Parathyroid adenoma (tissue), 2 donors: ENCODE measurements around the gene DBF4.
"Not testable (repeated sequence)": the region's sequence is repeated elsewhere in the genome, so short reads cannot be mapped to it uniquely, and the experiment has no call there.

Source experiments
- H2AFZ ChIP-seq: fragments of 300-600 bp; sonication (generic); one replicate; pipeline ENCODE4 v1.7.0; 2017; ENCODE audit warnings: antibody characterized with exemption, mild to moderate bottlenecking
- H3K27ac ChIP-seq: fragments of 300-600 bp; sonication (generic); one replicate; pipeline ENCODE4 v1.7.0; 2017
- H3K27me3 ChIP-seq: fragments of 300-600 bp; sonication (generic); one replicate; pipeline ENCODE4 v1.7.0; 2017; ENCODE audit warnings: low read length; ENCODE audit not compliant: control insufficient read depth, insufficient read depth
- H3K36me3 ChIP-seq: fragments of 300-600 bp; sonication (generic); one replicate; pipeline ENCODE4 v1.7.0; 2017; ENCODE audit warnings: low read length; ENCODE audit not compliant: control insufficient read depth, insufficient read depth
- H3K4me1 ChIP-seq: fragments of 300-600 bp; sonication (generic); one replicate; pipeline ENCODE4 v1.7.0; 2017; ENCODE audit warnings: control low read depth
- H3K4me2 ChIP-seq: fragments of 300-600 bp; sonication (generic); one replicate; pipeline ENCODE4 v1.7.0; 2017; ENCODE audit warnings: low read length
- H3K4me3 ChIP-seq: fragments of 300-600 bp; sonication (generic); one replicate; pipeline ENCODE4 v1.7.0; 2017; ENCODE audit warnings: low read depth, low read length
- H3K79me2 ChIP-seq: fragments of 300-600 bp; sonication (generic); one replicate; pipeline ENCODE4 v1.7.0; 2017; ENCODE audit warnings: control low read depth
- H3K9ac ChIP-seq: fragments of 300-600 bp; sonication (generic); one replicate; pipeline ENCODE4 v1.7.0; 2017; ENCODE audit warnings: mild to moderate bottlenecking
- H3K9me3 ChIP-seq: fragments of 300-600 bp; sonication (generic); one replicate; pipeline ENCODE4 v1.7.0; 2017; ENCODE audit warnings: low read length; ENCODE audit not compliant: control insufficient read depth
- TF ChIP-seq, protein P1 (sequence below): fragments of 300-600 bp; sonication (generic); IDR thresholded peaks from one replicate; pipeline ENCODE4 v1.7.0; 2017; ENCODE audit warnings: antibody characterized with exemption, mild to moderate bottlenecking
- donor health status: primary hyperparathyroidism.

The DBF4 gene

DNA sequence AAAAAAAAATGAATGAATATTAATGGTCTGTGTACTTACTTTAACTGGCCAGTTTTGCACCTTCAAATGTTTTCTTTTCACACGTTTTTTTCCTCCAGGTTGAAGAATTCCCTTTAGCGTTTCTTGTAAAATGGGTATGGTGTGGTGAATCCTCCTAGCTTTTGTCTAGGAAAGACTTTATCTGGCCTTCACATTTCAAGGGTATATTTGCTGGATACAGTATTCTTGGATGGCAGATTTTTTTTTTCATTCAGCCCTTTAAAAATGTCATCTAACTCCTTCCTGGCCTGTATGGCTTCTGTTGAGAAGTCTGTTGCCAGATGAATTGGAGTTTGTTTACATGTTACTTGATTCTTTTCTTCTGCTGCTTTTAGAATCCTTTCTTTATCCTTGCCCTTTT lies 10.2 kb upstream of the DBF4 start:
- H3K9me3 ChIP-seq, result no peaks in the 10 kb centered on the region
- no peaks in the 10 kb centered on the region for H3K4me1 ChIP-seq
- H3K27me3 ChIP-seq, result no peaks in the 10 kb centered on the region
- TF ChIP-seq, protein P1, sequence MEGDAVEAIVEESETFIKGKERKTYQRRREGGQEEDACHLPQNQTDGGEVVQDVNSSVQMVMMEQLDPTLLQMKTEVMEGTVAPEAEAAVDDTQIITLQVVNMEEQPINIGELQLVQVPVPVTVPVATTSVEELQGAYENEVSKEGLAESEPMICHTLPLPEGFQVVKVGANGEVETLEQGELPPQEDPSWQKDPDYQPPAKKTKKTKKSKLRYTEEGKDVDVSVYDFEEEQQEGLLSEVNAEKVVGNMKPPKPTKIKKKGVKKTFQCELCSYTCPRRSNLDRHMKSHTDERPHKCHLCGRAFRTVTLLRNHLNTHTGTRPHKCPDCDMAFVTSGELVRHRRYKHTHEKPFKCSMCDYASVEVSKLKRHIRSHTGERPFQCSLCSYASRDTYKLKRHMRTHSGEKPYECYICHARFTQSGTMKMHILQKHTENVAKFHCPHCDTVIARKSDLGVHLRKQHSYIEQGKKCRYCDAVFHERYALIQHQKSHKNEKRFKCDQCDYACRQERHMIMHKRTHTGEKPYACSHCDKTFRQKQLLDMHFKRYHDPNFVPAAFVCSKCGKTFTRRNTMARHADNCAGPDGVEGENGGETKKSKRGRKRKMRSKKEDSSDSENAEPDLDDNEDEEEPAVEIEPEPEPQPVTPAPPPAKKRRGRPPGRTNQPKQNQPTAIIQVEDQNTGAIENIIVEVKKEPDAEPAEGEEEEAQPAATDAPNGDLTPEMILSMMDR, result no peak
- peaks cover 9% of the 10 kb centered on the region for H3K79me2 ChIP-seq
- H3K9ac ChIP-seq, result no peak overlapping the region
- H3K36me3 ChIP-seq, result no peaks in the 10 kb centered on the region
- H3K4me2 ChIP-seq, result no peak overlapping the region
- no peak overlapping the region for H2AFZ ChIP-seq
- H3K4me3 ChIP-seq, result no peak overlapping the region
- no peak overlapping the region for H3K27ac ChIP-seq

DNA sequence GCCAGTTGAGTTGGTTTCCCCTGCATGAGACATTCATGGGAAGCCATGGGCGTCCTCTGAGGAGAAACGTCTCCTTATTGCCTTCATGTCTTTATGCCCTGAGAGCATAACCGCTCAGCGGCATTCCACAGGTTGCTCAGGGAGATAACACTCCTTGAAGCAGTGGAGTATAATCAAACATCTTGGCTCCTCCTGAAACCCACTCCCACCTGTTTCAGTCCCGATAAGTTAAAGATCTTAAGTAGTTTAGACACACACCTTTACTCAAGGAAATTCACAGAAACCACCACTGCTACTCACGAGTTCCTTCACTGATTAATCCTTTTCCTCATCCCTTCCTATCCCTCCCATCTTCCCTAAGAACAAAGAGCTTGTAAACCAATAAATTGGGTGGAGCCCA lies 9.8 kb upstream of the DBF4 start:
- H3K9me3 ChIP-seq, H3K27me3 ChIP-seq, H3K4me3 ChIP-seq, H3K27ac ChIP-seq, H2AFZ ChIP-seq, H3K79me2 ChIP-seq, H3K4me1 ChIP-seq, H3K4me2 ChIP-seq, H3K9ac ChIP-seq, H3K36me3 ChIP-seq: not testable (repeated sequence)

DNA sequence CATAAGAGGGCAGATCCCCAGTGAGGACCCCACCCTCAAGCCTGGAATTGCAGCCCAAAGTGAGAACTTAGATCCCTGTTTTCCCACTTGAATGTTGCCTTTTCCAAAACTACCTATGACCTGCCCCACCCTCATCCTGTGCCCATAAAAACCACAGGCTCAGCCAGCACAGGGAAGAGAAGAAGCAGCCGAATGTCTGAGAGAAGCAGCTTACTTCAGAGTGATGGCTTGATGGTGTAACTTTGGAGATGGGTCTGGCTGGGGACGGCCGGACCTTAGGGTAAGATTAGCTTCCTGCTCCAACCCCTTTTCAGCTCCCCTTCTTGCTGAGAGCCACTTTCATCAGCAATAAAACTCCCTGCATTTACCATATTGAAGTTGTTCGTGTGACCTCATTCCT lies 5.8 kb upstream of the DBF4 start:
- Histone ChIP-seq H3K36me3 (no peaks in the 10 kb centered on the region), H3K9ac (no peak overlapping the region), H3K4me2 (no peak overlapping the region), H3K27me3 (no peaks in the 10 kb centered on the region), H3K4me1 (no peaks in the 10 kb centered on the region), H3K9me3 (no peaks in the 10 kb centered on the region), H3K79me2 (peaks cover 9% of the 10 kb centered on the region), H2AFZ (no peak overlapping the region), H3K4me3 (no peak overlapping the region), H3K27ac (no peak overlapping the region)
- TF ChIP-seq, protein P1, result no peak

DNA sequence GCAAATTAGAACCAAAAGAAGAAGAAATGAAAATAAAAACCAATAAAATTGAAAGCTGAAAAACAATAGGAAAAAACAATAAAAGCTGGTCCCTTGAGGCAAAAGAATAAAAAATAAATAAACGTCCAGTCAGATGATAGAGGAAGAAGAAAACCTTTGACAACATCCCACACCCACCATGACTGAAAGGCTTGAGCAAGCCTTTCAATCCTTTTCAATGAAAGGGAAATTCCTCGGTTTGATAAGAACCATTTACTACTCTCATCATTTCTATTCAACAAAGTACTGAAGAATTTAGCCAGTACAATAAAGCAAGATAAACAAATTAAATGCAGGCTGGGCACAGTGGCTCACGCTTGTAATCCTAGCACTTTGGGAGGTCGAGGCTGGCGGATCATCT lies 3.9 kb upstream of the DBF4 start:
- Histone ChIP-seq H3K27me3 (no peaks in the 10 kb centered on the region), H3K36me3 (no peaks in the 10 kb centered on the region), H3K4me1 (no peaks in the 10 kb centered on the region), H3K79me2 (peaks cover 9% of the 10 kb centered on the region), H3K9me3 (no peaks in the 10 kb centered on the region), H2AFZ (no peak overlapping the region), H3K9ac (no peak overlapping the region), H3K27ac (no peak overlapping the region), H3K4me2 (no peak overlapping the region), H3K4me3 (no peak overlapping the region)
- TF ChIP-seq, protein P1, result no peak

DNA sequence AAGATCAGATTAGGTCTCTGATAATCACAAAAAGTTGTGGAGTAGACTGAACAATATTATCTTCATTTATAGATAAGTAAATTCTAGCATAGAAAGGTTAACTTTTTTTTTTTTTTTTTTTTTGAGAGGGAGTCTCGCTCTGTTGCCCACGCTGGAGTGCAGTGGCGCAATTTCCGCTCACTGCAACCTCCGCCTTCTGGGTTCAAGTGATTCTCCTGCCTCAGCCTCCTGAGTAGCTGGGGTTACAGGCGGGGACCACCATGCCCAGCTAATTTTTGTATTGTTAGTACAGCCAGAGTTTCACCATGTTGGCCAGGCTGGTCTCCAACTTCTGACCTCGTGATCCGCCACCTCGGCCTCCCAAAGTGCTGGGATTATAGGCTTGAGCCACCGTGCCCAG lies 3.0 kb upstream of the DBF4 start:
- peaks cover 10% of the 10 kb centered on the region for H3K79me2 ChIP-seq
- H3K9me3 ChIP-seq, H3K4me1 ChIP-seq, H3K27ac ChIP-seq, H3K9ac ChIP-seq, H2AFZ ChIP-seq, H3K4me3 ChIP-seq, H3K36me3 ChIP-seq, H3K27me3 ChIP-seq, H3K4me2 ChIP-seq: not testable (repeated sequence)

DNA sequence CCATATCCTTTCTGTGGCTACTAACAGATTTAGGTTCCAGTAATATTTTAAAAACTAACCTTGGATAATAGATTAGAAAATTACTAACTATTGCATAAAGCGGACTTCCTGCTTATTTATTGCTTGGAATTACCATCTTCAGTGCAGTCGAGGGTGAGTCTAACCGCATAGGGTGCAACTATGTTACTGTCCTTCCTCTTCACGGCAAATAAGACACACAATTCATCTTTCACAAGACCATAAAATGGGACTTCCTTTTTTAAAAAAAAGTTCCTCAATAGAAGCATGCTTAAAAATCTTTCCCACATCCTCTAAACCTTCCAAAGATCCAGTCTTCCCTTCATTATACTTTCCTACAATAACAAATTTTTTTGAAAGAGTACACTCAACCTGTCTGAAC lies 2.2 kb upstream of the DBF4 start:
- TF ChIP-seq, protein P1, result no peak
- Histone ChIP-seq H3K36me3 (no peaks in the 10 kb centered on the region), H3K4me1 (no peaks in the 10 kb centered on the region), H3K9ac (no peak overlapping the region), H3K27me3 (no peaks in the 10 kb centered on the region), H3K27ac (no peak overlapping the region), H3K4me2 (no peak overlapping the region), H2AFZ (no peak overlapping the region), H3K79me2 (peaks cover 8% of the 10 kb centered on the region), H3K4me3 (no peak overlapping the region), H3K9me3 (no peaks in the 10 kb centered on the region)
